H1 (cell line): ENCODE measurements around the gene BCAR3.

Experiments
- ATF3 ChIP-seq: IDR thresholded peaks from 2 replicates; pipeline ENCODE4 v1.6.1; 2011; ENCODE audit warnings: low read depth, mild to moderate bottlenecking, low read length; ENCODE audit not compliant: insufficient read depth
- CEBPB ChIP-seq: IDR thresholded peaks from 2 replicates; pipeline ENCODE4 v1.6.1; 2012; ENCODE audit warnings: low read depth, low read length
- CHD2 ChIP-seq: IDR thresholded peaks from 2 replicates; pipeline ENCODE4 v1.6.1; 2012; ENCODE audit warnings: low read length, improper control_type of control experiment
- EP300 ChIP-seq, 2 experiments: IDR thresholded peaks; 1 replicate in 1 of 2; 2 replicates in 1 of 2; pipeline ENCODE4 v1.6.1; 2011 to 2012; ENCODE audit warnings: low read depth in 2 of 2, low read length in 2 of 2, mild to moderate bottlenecking in 2 of 2, borderline replicate concordance in 1 of 2, inconsistent platforms in 1 of 2, moderate library complexity in 1 of 2
- POLR2A ChIP-seq, 2 experiments: IDR thresholded peaks; 1 replicate in 1 of 2; 2 replicates in 1 of 2; pipeline ENCODE4 v1.6.1; 2011; ENCODE audit warnings: low read depth in 2 of 2, low read length in 2 of 2, mild to moderate bottlenecking in 2 of 2; ENCODE audit errors: control extremely low read depth in 1 of 2
- SUZ12 ChIP-seq: fragments of 200-600 bp; sonication (generic); IDR thresholded peaks from 2 replicates; pipeline ENCODE4 v1.6.1; 2012; ENCODE audit warnings: mild to moderate bottlenecking, inconsistent platforms, low read length, moderate library complexity, mixed read lengths
- TF ChIP-seq, protein P1 (sequence below), 3 experiments: IDR thresholded peaks; 1 replicate in 2 of 3; 2 replicates in 1 of 3; pipeline versions ENCODE4 v1.5.1 to v1.6.1; 2011; ENCODE audit warnings: low read length in 3 of 3, mild to moderate bottlenecking in 3 of 3, inconsistent platforms in 2 of 3, low read depth in 1 of 3, moderate library complexity in 1 of 3; ENCODE audit not compliant: insufficient read depth in 1 of 3; ENCODE audit errors: control extremely low read depth in 1 of 3

GRCh38 chr1:93702111-93702827 lies 20.6 kb upstream of the BCAR3 start:
- no peak for TF ChIP-seq POLR2A (IDR thresholded peaks at IDR 0.05; ENCODE audit: control extremely low read depth in 1 of 2, low read depth in 2 of 2, low read length in 2 of 2)
- no peak for TF ChIP-seq SUZ12
- TF ChIP-seq, protein P1, sequence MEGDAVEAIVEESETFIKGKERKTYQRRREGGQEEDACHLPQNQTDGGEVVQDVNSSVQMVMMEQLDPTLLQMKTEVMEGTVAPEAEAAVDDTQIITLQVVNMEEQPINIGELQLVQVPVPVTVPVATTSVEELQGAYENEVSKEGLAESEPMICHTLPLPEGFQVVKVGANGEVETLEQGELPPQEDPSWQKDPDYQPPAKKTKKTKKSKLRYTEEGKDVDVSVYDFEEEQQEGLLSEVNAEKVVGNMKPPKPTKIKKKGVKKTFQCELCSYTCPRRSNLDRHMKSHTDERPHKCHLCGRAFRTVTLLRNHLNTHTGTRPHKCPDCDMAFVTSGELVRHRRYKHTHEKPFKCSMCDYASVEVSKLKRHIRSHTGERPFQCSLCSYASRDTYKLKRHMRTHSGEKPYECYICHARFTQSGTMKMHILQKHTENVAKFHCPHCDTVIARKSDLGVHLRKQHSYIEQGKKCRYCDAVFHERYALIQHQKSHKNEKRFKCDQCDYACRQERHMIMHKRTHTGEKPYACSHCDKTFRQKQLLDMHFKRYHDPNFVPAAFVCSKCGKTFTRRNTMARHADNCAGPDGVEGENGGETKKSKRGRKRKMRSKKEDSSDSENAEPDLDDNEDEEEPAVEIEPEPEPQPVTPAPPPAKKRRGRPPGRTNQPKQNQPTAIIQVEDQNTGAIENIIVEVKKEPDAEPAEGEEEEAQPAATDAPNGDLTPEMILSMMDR (IDR thresholded peaks at IDR 0.05; ENCODE audit: control extremely low read depth in 1 of 3, insufficient read depth in 1 of 3, low read depth in 1 of 3, low read length in 3 of 3) = no peak
- no peak for TF ChIP-seq EP300 (IDR thresholded peaks at IDR 0.05; ENCODE audit: borderline replicate concordance in 1 of 2, low read depth in 2 of 2, low read length in 2 of 2)
- no peak for TF ChIP-seq CEBPB
- no peak for TF ChIP-seq CHD2
- TF ChIP-seq ATF3 = no peak
